Fibroblast of skin of abdomen (primary cell): ENCODE measurements around the gene LRRTM4.
"Not testable (repeated sequence)": the region's sequence is repeated elsewhere in the genome, so short reads cannot be mapped to it uniquely, and the experiment has no call there.

Experiments
- DNase-seq: peaks from one replicate; pipeline ENCODE4 v3.0.0-alpha.2; 2013

The LRRTM4 gene

DNA sequence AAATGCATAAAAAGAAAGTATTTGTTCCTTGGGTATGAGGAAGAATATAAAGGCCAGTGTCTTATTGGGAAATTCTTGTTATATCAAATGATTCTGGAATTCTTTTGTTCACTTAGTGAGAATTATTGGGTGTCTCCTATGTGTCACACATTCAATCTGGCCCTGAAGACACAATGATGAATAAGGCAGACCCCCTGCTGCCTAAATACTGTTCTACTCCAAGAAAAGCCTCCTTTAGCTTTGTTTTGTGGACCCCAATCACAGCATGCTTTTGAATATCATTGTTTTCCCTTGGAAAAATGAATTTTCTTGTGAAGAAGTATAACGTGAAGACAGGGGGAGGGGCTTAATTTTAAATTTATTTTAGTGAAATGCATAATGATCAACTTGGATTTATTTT, 682.4 kb downstream of the LRRTM4 start:
- DNase-seq, result no peak

DNA sequence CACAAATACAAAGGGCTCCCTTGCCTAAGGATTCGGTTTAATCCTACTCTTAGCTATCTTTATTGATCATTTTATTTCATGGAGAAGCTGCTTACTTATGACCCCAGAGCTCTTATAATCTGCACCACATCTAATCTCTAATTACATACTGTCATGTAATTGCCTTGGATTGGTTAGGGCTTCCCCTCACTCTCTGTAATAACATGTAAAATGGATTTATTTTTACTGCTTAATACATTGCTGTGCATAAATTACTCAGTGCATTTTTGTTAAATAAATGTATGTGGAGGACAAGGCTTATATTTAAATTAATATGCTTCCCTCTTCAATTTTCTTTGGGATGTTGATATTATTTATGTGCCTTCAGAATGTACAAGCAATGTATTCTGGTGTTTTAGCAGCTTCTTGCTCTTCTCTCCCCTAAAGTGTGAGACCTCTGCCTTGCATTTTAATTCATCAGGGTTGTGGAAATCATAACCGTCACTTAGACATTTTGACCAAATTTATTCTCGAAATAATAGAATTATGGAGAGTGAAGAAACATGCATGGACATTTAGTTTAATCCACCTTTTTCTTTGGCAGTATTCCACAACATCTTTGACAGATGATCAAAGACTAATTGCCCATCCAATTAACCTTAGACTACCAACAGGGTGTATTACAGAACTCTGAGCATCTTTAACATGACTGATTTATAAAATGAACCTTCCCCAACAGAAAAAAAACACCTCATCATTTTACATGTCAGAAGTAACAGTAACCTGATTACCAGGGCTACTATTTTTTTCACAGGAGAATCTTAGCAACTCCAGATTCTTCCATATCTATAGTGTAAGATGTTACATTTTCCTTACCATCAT, 692.6 kb downstream of the LRRTM4 start:
- no peak for DNase-seq

DNA sequence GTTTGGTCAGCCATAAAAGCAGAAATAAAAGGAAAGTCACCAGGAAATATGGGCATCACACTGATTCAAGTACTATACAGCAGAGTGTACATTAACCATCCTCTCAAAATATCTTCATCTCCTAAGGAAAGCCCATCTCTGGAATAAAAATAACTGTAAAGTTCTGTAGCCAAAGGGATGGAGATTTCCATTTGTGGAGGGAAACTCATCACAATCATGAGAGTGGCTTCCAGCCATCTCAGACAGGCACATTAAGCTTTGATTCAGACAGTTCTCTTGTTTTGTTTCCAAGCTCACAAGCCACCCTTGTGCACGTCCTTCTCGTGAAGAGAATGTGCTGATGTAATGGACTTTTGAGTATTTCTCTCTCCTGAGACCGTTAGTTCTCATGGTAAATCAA, 695.5 kb downstream of the LRRTM4 start:
- no peak for DNase-seq

DNA sequence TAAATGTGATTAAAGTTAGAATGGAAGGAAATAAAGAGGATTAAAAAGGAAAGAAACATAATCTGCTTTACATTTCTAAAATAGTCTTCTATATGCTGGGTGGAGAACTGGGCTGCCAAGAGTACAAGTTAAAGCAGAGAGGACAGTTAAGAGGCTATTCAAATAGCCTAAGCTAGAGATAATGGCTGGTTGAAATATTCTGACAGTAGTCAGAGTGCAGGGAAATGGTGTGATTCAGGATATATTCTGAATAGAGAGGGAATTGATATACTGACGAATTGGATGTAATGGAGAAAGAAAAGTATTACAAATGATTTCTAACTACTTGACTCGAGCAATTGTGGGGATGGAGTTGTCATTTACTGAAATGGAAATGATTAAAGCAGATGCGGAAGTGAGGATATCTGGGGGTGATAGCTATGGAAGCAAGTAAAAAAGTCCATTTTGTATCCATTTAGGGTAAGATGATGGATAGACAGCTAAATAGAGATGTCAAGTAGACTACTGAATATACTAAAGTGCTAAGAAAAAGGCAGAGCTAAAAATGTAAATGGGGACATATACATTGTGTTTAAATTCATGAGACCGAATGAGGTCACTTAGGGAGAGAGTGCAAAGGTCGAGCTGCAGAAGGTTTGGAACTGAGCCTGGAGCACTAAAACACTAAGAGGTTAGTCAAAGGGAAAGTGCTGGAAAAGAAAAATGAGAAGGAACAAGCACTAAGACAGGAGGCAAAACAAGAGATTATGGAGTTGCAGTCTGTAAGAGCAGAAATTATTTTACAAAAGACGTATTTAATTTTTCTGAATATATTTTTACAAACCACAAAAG, 696.8 kb downstream of the LRRTM4 start:
- DNase-seq, result no peak

DNA sequence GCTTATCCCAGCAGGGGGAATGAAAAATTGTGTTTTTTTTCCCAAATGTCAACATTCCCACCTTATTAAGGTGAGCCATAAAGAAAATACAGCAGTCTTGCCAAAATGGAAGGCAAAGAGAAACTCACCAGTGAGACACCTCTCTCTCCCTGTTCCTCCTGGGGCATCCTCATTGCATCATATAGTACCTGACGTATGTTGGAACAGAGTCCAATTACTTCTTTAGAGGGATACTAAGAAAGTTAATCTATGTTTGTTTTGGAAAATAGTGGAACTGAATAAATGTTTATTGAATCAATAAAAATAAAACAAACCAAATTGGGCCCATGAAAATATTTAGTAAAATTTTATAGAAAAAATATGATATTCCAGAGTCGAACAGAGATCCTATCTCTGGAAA, 700.4 kb downstream of the LRRTM4 start:
- no peak for DNase-seq

DNA sequence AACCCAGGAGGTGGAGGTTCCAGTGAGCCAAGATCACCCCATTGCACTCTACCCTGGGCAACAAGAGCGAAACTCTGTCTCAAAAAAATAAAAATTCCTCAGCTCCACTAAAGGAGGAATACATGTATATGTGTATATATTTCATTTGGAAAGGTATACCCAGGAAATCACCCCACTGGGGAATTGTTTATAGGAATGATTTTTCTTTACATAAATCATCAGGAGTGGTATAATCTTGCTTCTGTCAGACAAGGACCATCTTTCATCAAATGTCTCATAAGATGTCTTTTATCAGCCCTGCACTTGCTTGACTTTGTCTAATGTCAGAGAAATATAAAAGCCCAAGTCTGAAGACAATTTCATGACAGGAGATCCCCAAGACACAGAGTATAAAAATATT, 709.1 kb downstream of the LRRTM4 start:
- no peak for DNase-seq

DNA sequence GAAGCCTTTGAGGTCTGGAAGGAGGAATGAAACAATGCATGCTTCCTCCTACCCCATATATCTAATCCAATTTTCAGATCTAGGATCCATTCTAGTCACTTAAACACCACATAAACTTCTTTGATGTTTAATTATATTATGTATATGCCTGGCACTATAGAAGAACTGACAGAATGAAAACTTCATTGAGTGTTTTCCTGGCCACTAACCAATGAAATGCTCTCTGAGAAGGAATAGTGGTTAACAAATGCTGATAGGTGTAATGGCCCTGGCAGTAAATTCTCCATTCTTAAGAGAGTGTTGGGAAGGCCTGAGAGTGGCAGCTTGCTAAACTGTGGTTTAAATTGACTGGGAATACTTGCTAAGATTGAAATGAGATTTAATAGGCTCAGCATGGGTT, 710.0 kb downstream of the LRRTM4 start:
- no peak for DNase-seq

DNA sequence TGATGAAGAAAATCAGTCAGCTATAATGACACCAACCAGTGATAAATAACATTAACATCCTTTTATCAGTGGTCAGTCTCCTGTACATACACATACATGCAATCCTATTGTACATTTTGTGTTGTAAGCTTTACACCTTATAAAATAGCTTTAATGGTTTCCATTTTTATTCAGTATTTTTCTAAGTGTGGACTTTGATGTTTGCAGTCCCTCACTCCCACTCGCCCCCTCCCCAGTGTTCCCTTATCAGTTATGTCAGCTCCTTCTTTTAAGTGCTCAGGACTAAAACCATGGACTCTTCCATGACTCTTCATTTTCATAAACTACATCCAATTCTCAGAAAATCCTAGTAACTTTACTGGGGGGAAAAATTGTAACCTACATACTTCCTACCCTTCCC, 713.0 kb downstream of the LRRTM4 start:
- DNase-seq, result no peak

DNA sequence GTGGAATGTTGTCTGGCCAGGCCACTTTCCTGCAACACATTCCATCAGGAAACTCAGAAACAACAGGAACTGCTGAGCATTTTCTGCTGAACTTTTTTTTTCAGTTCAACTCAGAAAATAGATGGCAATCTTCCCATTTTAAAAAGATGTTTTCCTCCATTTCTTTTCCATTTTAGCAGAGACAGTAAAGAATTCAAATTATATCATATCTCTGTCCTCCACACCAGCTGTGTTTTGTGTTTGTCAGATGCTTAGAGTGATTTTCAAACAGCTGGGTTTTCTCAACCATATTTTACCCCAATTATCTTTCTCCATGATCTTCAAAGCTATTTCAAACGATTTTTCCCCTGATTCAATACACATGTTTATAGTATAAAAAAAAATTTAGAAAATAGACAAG, 713.4 kb downstream of the LRRTM4 start:
- DNase-seq, result no peak

DNA sequence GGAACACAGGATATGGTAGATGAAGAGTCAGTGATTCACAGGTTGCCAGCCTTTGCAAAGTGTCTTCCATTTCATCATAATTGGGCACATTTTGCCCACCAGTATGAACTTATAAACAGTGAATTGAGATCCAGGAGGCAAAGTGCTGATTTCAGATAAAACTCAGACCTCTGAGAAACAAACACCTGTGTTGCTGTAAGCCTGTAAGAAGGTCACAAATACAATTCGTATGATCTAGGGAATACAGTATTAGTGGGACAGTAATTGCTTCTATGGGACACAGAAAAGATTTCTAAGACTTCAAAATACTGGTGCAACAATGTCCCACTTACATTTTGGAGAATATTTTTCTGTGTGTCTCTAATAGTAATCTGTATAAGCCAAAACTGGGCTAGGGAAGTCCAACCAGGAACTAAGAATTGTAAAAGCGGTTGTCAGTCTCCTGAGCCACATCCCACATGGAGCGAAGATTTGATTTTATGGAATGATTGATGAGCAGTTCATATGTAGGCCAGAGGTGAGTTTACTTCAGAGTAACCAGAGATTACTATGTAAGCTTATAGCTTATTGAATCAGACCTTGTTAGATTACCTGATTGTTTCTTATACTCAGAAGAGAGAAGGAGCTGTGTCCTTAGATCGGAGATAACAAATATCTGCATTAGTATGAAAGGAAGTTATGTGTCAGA, 728.4 kb downstream of the LRRTM4 start:
- DNase-seq, result no peak

DNA sequence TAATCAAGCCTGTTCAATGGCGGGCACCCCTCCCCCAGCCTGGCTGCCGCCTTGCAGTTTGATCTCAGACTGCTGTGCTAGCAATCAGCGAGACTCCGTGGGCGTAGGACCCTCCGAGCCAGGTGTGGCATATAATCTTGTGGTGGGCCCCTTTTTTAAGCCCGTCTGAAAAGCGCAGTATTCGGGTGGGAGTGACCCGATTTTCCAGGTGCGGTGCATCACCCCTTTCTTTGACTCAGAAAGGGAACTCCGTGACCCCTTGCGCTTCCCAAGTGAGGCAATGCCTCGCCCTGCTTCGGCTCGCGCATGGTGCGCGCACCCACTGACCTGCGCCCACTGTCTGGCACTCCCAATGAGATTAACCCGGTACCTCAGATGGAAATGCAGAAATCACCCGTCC, 740.9 kb downstream of the LRRTM4 start:
- not testable (repeated sequence) for DNase-seq

DNA sequence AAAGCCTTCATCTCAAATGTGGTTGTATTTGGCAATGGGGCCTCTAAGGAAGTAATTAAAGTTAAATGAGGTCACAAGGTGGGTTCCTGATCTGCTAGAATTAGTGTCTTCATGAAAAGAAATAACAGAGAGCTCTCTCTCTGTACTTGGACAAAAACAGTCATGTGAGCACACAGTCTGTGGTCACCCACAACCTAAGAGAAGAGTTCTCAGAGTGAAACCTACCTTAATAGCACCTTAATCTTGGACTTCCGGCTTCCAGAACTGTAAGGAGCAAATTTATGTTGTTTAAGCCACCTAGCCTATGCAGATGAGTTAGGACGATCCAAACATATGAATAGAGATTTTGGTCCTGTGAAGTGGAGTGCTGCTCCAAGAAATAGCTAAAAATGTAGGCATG, 758.9 kb downstream of the LRRTM4 start:
- DNase-seq, result no peak

DNA sequence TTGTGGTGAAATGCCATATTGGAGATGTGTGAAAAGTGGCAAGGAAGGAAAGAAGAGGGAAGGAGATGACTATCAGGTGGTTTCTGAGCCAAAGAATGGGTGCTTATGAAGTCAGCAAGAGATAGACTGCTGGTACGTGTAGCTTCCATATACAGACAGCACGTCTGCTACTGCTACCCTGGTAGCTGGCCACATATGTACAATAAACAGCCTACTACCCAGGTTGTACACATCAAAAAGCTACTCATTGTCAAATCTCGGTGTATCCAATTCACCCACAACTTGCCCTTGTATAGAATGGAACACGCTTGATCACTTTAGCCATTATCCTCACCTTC, 761.8 kb downstream of the LRRTM4 start:
- no peak for DNase-seq

DNA sequence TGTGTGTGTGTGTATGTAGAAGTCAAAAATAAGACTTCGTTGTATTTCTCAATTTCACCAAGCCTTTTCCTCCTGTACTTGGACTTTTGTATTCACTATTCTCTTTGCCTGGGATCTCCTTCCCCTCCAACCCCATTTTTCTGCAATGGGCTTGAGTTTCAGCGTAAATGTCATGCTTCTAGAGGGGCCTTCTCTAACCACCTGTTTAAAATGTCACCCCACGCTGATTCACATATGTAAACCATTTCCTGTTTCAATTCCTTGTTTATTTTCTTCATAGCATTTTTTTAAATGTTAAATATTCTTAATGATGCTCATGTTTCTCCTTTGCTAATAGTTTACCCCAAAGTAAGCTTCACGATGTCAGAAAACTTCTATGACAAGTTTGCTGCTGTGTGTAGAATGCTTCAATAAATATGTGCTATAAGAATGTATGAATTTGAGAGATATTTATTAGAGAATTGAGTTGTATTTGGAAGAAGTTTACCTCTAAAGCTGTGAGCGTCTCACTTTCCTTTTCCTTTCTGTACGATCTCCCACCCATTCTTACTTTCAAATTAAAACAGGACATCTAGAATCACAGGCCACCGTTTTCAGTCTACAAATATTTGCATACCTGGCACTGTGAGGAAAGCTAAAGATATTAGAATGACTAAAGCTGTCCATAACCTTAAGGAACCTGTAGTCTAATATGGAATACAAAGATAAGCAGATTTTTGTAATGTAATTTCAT, 762.4 kb downstream of the LRRTM4 start:
- no peak for DNase-seq

DNA sequence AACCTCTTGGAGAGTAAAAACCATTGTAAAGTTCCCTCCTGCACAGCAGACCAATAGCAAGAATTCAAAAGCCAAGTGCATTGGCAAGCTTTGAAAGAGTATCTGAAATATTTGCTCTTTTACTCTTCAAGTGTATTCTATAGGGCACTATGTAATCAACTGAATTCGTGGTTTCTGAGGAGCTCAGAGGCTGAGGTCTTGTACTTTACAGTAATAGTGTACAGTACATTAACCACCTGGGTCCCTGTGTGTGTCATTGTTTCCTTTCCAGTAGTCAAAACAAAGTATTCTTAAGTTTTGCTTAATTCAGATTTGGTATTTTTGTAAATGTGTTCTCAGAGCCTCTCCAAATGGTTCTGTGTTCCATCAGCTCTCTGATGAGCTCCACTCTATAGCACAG, 769.7 kb downstream of the LRRTM4 start:
- no peak for DNase-seq

DNA sequence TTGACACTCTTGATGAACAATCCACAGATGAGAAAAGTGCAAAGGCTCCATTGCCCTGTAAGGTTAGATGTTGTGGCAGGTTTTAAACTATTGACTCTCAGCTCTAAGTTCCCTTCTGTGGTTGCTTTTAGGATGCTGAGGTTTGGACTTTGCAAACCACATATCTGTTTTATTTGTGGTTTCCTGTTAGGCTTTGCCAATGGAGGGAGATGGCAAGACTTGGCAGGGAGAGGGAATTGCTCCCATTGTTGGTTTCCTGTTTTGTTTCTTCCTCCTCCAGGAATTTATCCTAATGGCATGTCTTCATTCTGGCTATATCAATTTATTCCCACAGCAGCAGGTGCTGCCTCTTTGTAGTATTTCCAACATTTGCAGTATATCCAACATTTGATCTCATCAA, 772.3 kb downstream of the LRRTM4 start:
- DNase-seq, result no peak

DNA sequence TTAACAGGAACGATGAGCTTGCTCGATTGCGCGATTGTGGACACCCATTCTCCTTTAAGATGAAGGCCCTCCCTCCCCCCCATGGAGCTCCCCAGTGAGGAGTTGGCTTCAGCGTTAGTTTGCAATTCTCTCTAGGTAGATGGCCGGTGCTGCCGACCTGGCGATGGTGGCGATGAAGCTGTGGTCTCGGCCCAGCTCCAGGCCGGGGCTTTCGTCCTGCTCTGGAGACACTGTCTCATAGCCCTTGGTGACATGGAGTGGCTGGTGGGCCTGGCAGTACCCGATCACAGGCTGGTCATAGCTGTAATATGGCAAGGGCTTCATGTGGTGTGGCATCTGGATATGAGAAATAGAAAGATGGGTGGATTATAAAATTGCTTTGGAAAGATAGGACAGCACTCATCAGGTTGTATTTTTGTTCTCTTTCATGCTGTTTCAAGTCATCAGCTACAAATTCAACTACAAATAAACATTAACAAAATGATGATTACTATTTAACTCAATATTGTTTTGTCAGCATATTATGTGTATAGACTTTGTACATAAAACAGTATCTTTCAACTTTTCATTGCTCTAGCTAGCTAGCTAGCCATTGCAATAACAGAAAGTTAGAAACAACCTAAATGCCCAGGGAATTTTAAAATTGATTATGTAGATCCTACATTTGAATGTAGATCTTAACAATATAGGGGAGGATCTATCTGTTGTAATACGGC, 773.4 kb downstream of the LRRTM4 start:
- DNase-seq, result no peak

DNA sequence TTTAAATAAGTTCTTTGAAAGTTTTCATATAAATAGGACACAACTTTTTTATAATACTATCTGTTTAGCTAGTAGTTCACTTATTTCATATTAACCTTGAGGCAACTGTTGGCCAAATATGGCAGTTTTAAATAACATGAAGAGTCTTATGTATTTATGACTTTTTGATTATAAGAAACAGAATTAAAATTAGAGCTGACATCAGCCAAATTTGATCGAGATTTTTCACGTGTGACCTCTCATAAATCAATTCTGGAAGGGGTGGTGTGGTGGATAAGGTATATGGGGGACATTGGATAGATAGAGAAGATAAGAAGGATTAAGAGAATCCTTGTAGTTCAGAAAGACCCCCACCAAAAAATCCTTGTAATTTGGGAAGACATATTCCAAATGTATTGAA, 776.6 kb downstream of the LRRTM4 start:
- no peak for DNase-seq

DNA sequence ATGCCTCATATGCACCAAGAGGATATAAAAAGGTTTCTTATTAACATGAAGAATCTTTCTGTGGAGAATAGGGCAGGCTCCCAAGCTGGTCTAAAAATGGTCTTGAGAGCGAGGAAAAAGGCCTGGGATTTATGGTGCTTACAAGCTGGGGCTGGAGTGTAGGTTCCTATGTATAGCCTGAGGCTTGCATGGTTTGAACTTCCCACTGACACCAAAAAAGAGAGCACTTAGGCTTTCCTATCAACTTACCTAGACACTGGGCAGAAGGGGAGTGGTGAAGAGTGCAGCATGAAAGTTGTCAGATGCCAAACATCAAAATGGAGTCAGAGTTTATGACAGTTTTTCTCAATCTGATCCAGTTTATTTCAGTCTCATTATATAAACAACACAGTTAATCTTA, 784.6 kb downstream of the LRRTM4 start:
- no peak for DNase-seq

DNA sequence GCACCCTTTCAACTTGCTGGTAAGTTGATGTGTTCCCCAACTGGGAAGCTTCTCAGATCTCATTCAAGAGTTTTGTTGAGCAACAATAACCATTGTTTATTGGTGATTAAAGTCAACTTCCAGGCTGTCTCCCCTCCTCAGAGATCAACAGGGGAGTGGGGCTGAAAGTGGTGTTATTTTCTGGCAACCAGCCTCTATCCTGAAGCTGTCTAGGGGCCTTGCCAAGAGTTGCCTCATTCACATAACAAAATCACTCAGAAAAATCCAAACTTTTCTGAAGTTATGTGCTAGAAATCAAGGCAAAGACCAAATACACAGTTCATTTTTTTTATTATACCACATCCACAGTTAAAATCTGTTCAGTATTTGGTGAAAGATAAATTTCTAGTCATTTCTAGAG, 788.4 kb downstream of the LRRTM4 start:
- no peak for DNase-seq

DNA sequence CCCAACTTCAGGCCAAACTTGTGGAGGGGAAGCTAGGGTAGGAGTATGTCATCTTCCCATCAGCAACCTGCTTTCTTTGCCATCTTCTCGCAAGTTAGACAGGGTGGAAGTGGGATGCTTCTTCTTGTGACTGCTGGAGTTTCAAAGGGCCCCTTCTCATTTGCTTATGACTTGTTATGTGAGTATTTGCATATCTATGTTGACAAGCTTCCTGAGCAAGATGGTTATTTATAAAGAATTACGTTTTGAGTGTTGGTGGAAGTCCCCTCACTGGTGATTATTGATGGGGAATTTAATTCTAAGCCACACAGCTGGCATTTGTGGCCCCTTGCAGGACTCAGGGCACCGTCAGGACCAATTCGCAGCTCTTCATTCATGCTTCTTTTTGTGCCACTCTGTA, 791.0 kb downstream of the LRRTM4 start:
- no peak for DNase-seq

DNA sequence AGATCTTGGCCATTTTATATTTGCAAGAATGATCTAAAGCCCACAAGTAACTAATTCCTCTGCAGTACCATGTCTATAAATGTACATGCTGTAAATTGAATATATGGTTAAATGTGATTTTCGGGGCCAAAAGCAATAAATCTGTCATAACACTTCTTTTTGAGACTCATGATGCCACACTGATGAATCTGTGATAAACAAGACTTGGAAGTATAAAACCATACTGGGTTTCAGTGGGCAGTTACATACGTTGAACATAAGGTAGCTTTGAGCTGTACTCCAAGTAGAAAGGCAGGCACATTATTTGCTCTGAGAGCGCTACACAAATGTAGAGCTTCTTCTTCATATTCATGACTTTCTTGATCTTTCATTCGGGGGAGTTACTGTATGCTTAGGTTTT, 792.2 kb downstream of the LRRTM4 start:
- no peak for DNase-seq
